Measurements from ENCODE around the gene SLC39A3.

- TF ChIP-seq CEBPB (IDR thresholded peaks at IDR 0.05) (no peak), REST (IDR thresholded peaks at IDR 0.05; ENCODE audit: low read depth) (no peak), NFIC (IDR thresholded peaks at IDR 0.05) (no peak), MAX (IDR thresholded peaks at IDR 0.05) (no peak), EP300 (IDR thresholded peaks at IDR 0.05; ENCODE audit: borderline replicate concordance) (no peak), ZBTB7A (IDR thresholded peaks at IDR 0.05; ENCODE audit: low read depth) (no peak), USF1 (IDR thresholded peaks at IDR 0.05) (no peak), CREB1 (IDR thresholded peaks at IDR 0.05; ENCODE audit: low read depth) (no peak), RAD21 (IDR thresholded peaks at IDR 0.05; ENCODE audit: low read depth) (no peak), FOXM1 (IDR thresholded peaks at IDR 0.05; ENCODE audit: borderline replicate concordance, low read depth) (no peak), TAF1 (IDR thresholded peaks at IDR 0.05; ENCODE audit: low read depth) (no peak), EGR1 (IDR thresholded peaks at IDR 0.05) (no peak), TEAD4 (IDR thresholded peaks at IDR 0.05) (no peak)
These were observed 47.3 kb upstream of the SLC39A3 start for GRCh38 chr19:2787115-2787514.

Measured in Ishikawa (cell line).